Karpas-422 (cell line): ENCODE data around the gene NDUFV1. TPM values are rescaled to one million over a fixed set of nuclear protein-coding genes. Genes with fewer than 3 reads are reported as not detected.
A peak's percentile ranks its signal among the peaks of the same experiment; 100 is the strongest.

Experiments used
- DNase-seq: peaks from one replicate; pipeline ENCODE4 v3.0.0-alpha.2; 2015
- H2AFZ ChIP-seq: fragments of 200-600 bp; sonication (generic); 2 replicates; pipeline ENCODE4 v1.6.1; 2014; ENCODE audit warnings: antibody characterized with exemption, low read length, mixed read lengths
- H3K27ac ChIP-seq: fragments of 200-600 bp; sonication (generic); 2 replicates; pipeline ENCODE4 v1.5.1; 2014; ENCODE audit warnings: mild to moderate bottlenecking, low read length, moderate library complexity
- H3K27me3 ChIP-seq: fragments of 200-600 bp; sonication (generic); 2 replicates; pipeline ENCODE4 v1.6.1; 2014; ENCODE audit warnings: low read length, mixed read lengths
- H3K36me3 ChIP-seq: fragments of 200-600 bp; sonication (generic); 2 replicates; pipeline ENCODE4 v1.6.1; 2014; ENCODE audit warnings: low read length, mixed read lengths; ENCODE audit not compliant: insufficient read depth
- H3K4me1 ChIP-seq: fragments of 200-600 bp; sonication (generic); 2 replicates; pipeline ENCODE4 v1.6.1; 2014; ENCODE audit warnings: mild to moderate bottlenecking, low read length, mixed read lengths
- H3K4me2 ChIP-seq: fragments of 200-600 bp; sonication (generic); 2 replicates; pipeline ENCODE4 v1.6.1; 2014; ENCODE audit warnings: low read length, low read depth, mild to moderate bottlenecking; ENCODE audit not compliant: poor library complexity, severe bottlenecking
- H3K4me3 ChIP-seq: fragments of 200-600 bp; sonication (generic); 2 replicates; pipeline ENCODE4 v1.5.1; 2014; ENCODE audit warnings: mild to moderate bottlenecking, antibody characterized with exemption, low read length, mixed read lengths
- H3K79me2 ChIP-seq: fragments of 200-600 bp; sonication (generic); 2 replicates; pipeline ENCODE4 v1.6.1; 2014; ENCODE audit warnings: mild to moderate bottlenecking, low read length, mixed read lengths
- H3K9ac ChIP-seq: fragments of 200-600 bp; sonication (generic); 2 replicates; pipeline ENCODE4 v1.6.0; 2014; ENCODE audit warnings: low read length
- H3K9me2 ChIP-seq: fragments of 200-600 bp; sonication (generic), shearing (Covaris generic); replicated peaks from 2 replicates; pipeline ENCODE4 v1.6.0; 2014; ENCODE audit warnings: mild to moderate bottlenecking, low read length, moderate library complexity; ENCODE audit not compliant: insufficient read depth
- H3K9me3 ChIP-seq: fragments of 300-700, 200-600 bp; sonication (generic); 2 replicates; pipeline ENCODE4 v1.6.1; 2014; ENCODE audit warnings: low read length, mixed read lengths
- H4K20me1 ChIP-seq: fragments of 200-600 bp; sonication (generic); 2 replicates; pipeline ENCODE4 v1.6.1; 2014; ENCODE audit warnings: mild to moderate bottlenecking, antibody characterized with exemption, low read length, low read depth; ENCODE audit not compliant: insufficient read depth
- total RNA-seq: library from RNA; depleted of rRNA; stranded (reverse); fragments of >200 nt; shearing (Covaris generic); gene quantifications from 2 replicates; pipeline ENCODE4 v1.2.3, GENCODE V29; 2014; ENCODE audit warnings: low replicate concordance

The NDUFV1 gene
- total RNA-seq, 1 experiment from 2014 or later, result 145 TPM

GRCh38 chr11:67640021-67640757 lies 33.5 kb downstream of the NDUFV1 start:
- Histone ChIP-seq H3K9ac (no peak overlapping the region), H3K4me2 (no peak overlapping the region), H3K4me3 (no peak overlapping the region), H3K36me3 (no peaks in the 10 kb centered on the region), H2AFZ (no peak overlapping the region), H3K27ac (no peak overlapping the region), H3K27me3 (no peaks in the 10 kb centered on the region; the same call in 1 of the 2 replicates), H3K9me2 (no peaks in the 10 kb centered on the region), H3K79me2 (no peaks in the 10 kb centered on the region), H3K9me3 (peaks cover 4% of the 10 kb centered on the region; the same call in 1 of the 2 replicates), H3K4me1 (peaks cover 1% of the 10 kb centered on the region; the same call in 1 of the 2 replicates), H4K20me1 (no peaks in the 10 kb centered on the region)
- peak; percentile 90 for DNase-seq

- no peak overlapping the region for H3K9ac ChIP-seq
- H4K20me1 ChIP-seq, result no peaks in the 10 kb centered on the region
- H3K4me3 ChIP-seq, result no peak overlapping the region
- no peaks in the 10 kb centered on the region for H3K79me2 ChIP-seq
- H2AFZ ChIP-seq, result no peak overlapping the region
- no peaks in the 10 kb centered on the region for H3K9me2 ChIP-seq
- H3K27me3 ChIP-seq, result no peaks in the 10 kb centered on the region; the same call in 1 of the 2 replicates
- DNase-seq, result no peak
- no peaks in the 10 kb centered on the region for H3K36me3 ChIP-seq
- no peak overlapping the region for H3K4me2 ChIP-seq
- peaks cover 4% of the 10 kb centered on the region; the same call in 1 of the 2 replicates for H3K9me3 ChIP-seq
- no peak overlapping the region for H3K27ac ChIP-seq
- H3K4me1 ChIP-seq, result peaks cover 8% of the 10 kb centered on the region
These were observed 34.1 kb downstream of the NDUFV1 start for GRCh38 chr11:67640758-67641337.

- no peaks in the 10 kb centered on the region for H3K9me2 ChIP-seq
- H2AFZ ChIP-seq, result no peak overlapping the region
- H3K79me2 ChIP-seq, result no peaks in the 10 kb centered on the region
- peaks cover 15% of the 10 kb centered on the region for H3K4me1 ChIP-seq
- no peaks in the 10 kb centered on the region; the same call in 1 of the 2 replicates for H3K27me3 ChIP-seq
- DNase-seq, result no peak
- peaks cover 4% of the 10 kb centered on the region; the same call in 1 of the 2 replicates for H3K9me3 ChIP-seq
- H3K9ac ChIP-seq, result no peak overlapping the region
- H3K27ac ChIP-seq, result no peak overlapping the region
- no peaks in the 10 kb centered on the region for H3K36me3 ChIP-seq
- no peaks in the 10 kb centered on the region for H4K20me1 ChIP-seq
- H3K4me3 ChIP-seq, result no peak overlapping the region
- no peak overlapping the region for H3K4me2 ChIP-seq
These were observed 34.8 kb downstream of the NDUFV1 start for GRCh38 chr11:67641338-67642172.

GRCh38 chr11:67642173-67643120 lies 35.7 kb downstream of the NDUFV1 start:
- Histone ChIP-seq H3K27me3 (no peaks in the 10 kb centered on the region; the same call in 1 of the 2 replicates), H3K9ac (no peak overlapping the region), H4K20me1 (no peaks in the 10 kb centered on the region), H3K36me3 (no peaks in the 10 kb centered on the region), H3K4me3 (no peak overlapping the region), H3K4me2 (no peak overlapping the region), H3K27ac (no peak overlapping the region), H3K9me3 (peaks cover 4% of the 10 kb centered on the region; the same call in 1 of the 2 replicates), H3K4me1 (peaks cover 24% of the 10 kb centered on the region), H3K9me2 (no peaks in the 10 kb centered on the region), H3K79me2 (no peaks in the 10 kb centered on the region), H2AFZ (no peak overlapping the region)
- DNase-seq, result no peak

GRCh38 chr11:67644042-67644441 lies 37.3 kb downstream of the NDUFV1 start:
- Histone ChIP-seq H3K9me2 (no peaks in the 10 kb centered on the region), H3K79me2 (no peaks in the 10 kb centered on the region), H3K27me3 (no peaks in the 10 kb centered on the region; the same call in 1 of the 2 replicates), H3K9ac (no peak overlapping the region), H3K36me3 (no peaks in the 10 kb centered on the region), H3K4me3 (no peak overlapping the region), H3K4me1 (peaks cover 40% of the 10 kb centered on the region), H3K4me2 (no peak overlapping the region), H4K20me1 (no peaks in the 10 kb centered on the region), H3K9me3 (peaks cover 4% of the 10 kb centered on the region; the same call in 1 of the 2 replicates), H2AFZ (no peak overlapping the region), H3K27ac (no peak overlapping the region)
- peak; percentile 64 for DNase-seq

GRCh38 chr11:67644472-67645418 lies 38.0 kb downstream of the NDUFV1 start:
- no peak overlapping the region for H3K27ac ChIP-seq
- H3K4me3 ChIP-seq, result no peak overlapping the region
- H3K27me3 ChIP-seq, result no peaks in the 10 kb centered on the region; the same call in 1 of the 2 replicates
- no peaks in the 10 kb centered on the region for H3K9me2 ChIP-seq
- no peak overlapping the region for H3K4me2 ChIP-seq
- peaks cover 4% of the 10 kb centered on the region; the same call in 1 of the 2 replicates for H3K9me3 ChIP-seq
- no peaks in the 10 kb centered on the region for H4K20me1 ChIP-seq
- no peak overlapping the region for H3K9ac ChIP-seq
- DNase-seq, result peak; percentile 67
- peaks cover 47% of the 10 kb centered on the region for H3K4me1 ChIP-seq
- no peak overlapping the region for H2AFZ ChIP-seq
- H3K36me3 ChIP-seq, result no peaks in the 10 kb centered on the region
- no peaks in the 10 kb centered on the region for H3K79me2 ChIP-seq
